Vagina (tissue), 2 donors: ENCODE measurements around the gene KCNQ4.

Experiments used
- CTCF ChIP-seq, 3 experiments: fragments of 450-650 bp in 2 of 3; fragments of 200-600 bp in 1 of 3; sonication (generic) in 1 of 3; IDR thresholded peaks; one replicate each; pipeline ENCODE4 v1.5.1; 2017 to 2019; ENCODE audit warnings: antibody characterized with exemption in 3 of 3, mild to moderate bottlenecking in 2 of 3, moderate library complexity in 2 of 3
- POLR2A ChIP-seq, 2 donors: fragments of 450-650 bp; IDR thresholded peaks; one replicate each; pipeline ENCODE4 v1.6.1; 2017; ENCODE audit warnings: antibody characterized with exemption in 2 of 2, mild to moderate bottlenecking in 2 of 2, moderate library complexity in 2 of 2
- POLR2AphosphoS5 ChIP-seq, 2 donors: sonication (generic); formaldehyde crosslinking; IDR thresholded peaks; one replicate each; pipeline ENCODE4 v1.9.0; 2017; ENCODE audit warnings: antibody characterized with exemption in 2 of 2, mild to moderate bottlenecking in 2 of 2, low read depth in 1 of 2; ENCODE audit not compliant: insufficient read depth in 1 of 2

GRCh38 chr1:40784141-40784770 lies 669 bp downstream of the KCNQ4 start:
- TF ChIP-seq POLR2AphosphoS5 (IDR thresholded peaks at IDR 0.05; ENCODE audit: insufficient read depth in 1 of 2, low read depth in 1 of 2) (no peak), CTCF (IDR thresholded peaks at IDR 0.05) (no peak), POLR2A (IDR thresholded peaks at IDR 0.05) (no peak)
